Osteoblast (primary cell): ENCODE measurements around the gene PRCC. TPM values are rescaled to one million over a fixed set of nuclear protein-coding genes. Genes with fewer than 3 reads are reported as not detected.

ENCODE experiments used
- DNase-seq: peaks from one replicate; pipeline ENCODE4 v3.0.0; 2011; ENCODE audit warnings: low spot score, mixed read lengths; ENCODE audit not compliant: insufficient read length; ENCODE audit errors: missing footprints
- H2AFZ ChIP-seq: 2 replicates; pipeline ENCODE4 v1.6.0; 2011; ENCODE audit warnings: mild to moderate bottlenecking, low read length
- H3K27ac ChIP-seq: 2 replicates; pipeline ENCODE4 v1.5.1; 2011; ENCODE audit warnings: mild to moderate bottlenecking, low read depth, low read length, moderate library complexity
- H3K27me3 ChIP-seq: 2 replicates; pipeline ENCODE4 v1.6.0; 2012; ENCODE audit warnings: mild to moderate bottlenecking, control low read depth, inconsistent platforms, low read length, moderate library complexity; ENCODE audit not compliant: insufficient read depth
- H3K36me3 ChIP-seq: 2 replicates; pipeline ENCODE4 v1.5.1; 2011; ENCODE audit warnings: mild to moderate bottlenecking, low read length, control low read depth, moderate library complexity; ENCODE audit not compliant: insufficient read depth
- H3K4me1 ChIP-seq: 2 replicates; pipeline ENCODE4 v1.5.1; 2011; ENCODE audit warnings: mild to moderate bottlenecking, low read length, control low read depth, moderate library complexity; ENCODE audit not compliant: insufficient read depth
- H3K4me2 ChIP-seq: 2 replicates; pipeline ENCODE4 v1.6.0; 2011; ENCODE audit warnings: mild to moderate bottlenecking, low read length; ENCODE audit not compliant: insufficient read depth
- H3K4me3 ChIP-seq: fragments of 200-600 bp; sonication (generic); 3 replicates; pipeline ENCODE4 v1.5.1; 2012; ENCODE audit warnings: mild to moderate bottlenecking, low read length, inconsistent platforms; ENCODE audit not compliant: insufficient read depth
- H3K79me2 ChIP-seq: 2 replicates; pipeline ENCODE4 v1.6.0; 2012; ENCODE audit warnings: mild to moderate bottlenecking, low read length, control low read depth, inconsistent platforms; ENCODE audit not compliant: insufficient read depth
- H3K9me3 ChIP-seq: 2 replicates; pipeline ENCODE4 v1.5.1; 2011; ENCODE audit warnings: low read depth, low read length, control low read depth
- H4K20me1 ChIP-seq: 2 replicates; pipeline ENCODE4 v1.6.0; 2012; ENCODE audit warnings: mild to moderate bottlenecking, low read length, control low read depth; ENCODE audit not compliant: insufficient read depth
- total RNA-seq: library from RNA; depleted of rRNA; stranded (reverse); fragments of >200 nt; gene quantifications from 2 replicates; pipeline ENCODE4 v1.2.3, GENCODE V29; 2012
- TF ChIP-seq, protein P1 (sequence below): IDR thresholded peaks from 2 replicates; pipeline ENCODE4 v1.5.1; 2011; ENCODE audit warnings: mild to moderate bottlenecking, low read depth, low read length, moderate library complexity; ENCODE audit errors: extremely low read depth

Gene PRCC
- total RNA-seq, 1 donor, result 22.8 TPM

DNA sequence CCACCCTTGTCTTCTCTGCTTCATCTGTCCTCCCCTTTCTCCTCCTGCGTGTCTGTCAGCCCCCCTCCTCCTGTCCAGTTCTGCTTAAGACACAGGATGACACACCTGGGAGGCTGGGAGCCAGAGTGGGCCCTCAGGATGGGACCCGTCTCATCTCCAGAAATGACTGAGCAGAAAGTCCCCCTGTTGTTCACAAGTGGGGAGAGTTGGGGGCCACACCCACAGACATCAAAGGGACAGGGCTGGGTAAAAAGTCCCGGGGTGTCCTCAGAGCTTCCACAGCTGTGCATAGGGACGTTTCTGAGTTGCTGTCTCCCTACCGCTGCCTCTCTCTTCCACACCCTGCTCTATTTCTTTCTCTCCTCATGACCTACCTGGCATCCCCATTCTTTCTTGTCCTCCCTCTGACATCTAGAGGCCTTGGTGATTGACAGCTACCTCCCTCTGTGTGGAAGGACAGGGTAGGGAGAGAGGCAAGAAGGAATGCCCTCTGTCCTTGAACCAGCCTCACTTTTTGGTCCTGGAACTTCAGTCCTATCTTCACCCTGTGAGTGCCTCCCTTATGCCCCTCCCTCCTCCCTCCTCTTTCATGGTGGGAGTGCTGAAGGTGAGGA is 68.8 kb downstream of the PRCC start:
- Histone ChIP-seq H4K20me1 (no peaks in the 10 kb centered on the region), H3K27ac (no peak overlapping the region), H3K36me3 (no peaks in the 10 kb centered on the region), H3K79me2 (no peaks in the 10 kb centered on the region), H3K27me3 (peaks cover 40% of the 10 kb centered on the region), H3K9me3 (no peaks in the 10 kb centered on the region), H3K4me1 (no peaks in the 10 kb centered on the region), H3K4me2 (no peak overlapping the region), H2AFZ (no peak overlapping the region), H3K4me3 (no peak overlapping the region)
- TF ChIP-seq, protein P1, sequence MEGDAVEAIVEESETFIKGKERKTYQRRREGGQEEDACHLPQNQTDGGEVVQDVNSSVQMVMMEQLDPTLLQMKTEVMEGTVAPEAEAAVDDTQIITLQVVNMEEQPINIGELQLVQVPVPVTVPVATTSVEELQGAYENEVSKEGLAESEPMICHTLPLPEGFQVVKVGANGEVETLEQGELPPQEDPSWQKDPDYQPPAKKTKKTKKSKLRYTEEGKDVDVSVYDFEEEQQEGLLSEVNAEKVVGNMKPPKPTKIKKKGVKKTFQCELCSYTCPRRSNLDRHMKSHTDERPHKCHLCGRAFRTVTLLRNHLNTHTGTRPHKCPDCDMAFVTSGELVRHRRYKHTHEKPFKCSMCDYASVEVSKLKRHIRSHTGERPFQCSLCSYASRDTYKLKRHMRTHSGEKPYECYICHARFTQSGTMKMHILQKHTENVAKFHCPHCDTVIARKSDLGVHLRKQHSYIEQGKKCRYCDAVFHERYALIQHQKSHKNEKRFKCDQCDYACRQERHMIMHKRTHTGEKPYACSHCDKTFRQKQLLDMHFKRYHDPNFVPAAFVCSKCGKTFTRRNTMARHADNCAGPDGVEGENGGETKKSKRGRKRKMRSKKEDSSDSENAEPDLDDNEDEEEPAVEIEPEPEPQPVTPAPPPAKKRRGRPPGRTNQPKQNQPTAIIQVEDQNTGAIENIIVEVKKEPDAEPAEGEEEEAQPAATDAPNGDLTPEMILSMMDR, result no peak
- no peak for DNase-seq

DNA sequence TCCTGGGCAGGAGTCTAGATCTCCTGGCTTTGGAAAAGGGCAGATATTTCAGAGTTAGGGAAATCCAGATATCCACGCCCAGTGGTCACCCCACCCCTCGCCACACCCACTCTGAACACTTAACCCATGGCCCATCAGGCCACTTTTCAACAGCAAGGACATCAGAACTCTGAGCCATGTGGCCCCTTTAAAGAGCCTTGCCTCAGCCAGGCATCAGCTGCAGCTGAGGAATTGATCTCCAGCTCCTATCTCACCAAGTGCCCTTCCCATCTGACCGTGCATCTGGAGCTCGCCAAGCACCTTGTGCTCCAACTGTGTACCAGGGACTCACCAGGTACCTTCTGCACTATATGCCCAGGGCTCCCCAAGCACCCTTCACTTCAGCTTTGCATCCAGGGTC is 69.6 kb downstream of the PRCC start:
- Histone ChIP-seq H3K36me3 (no peaks in the 10 kb centered on the region), H3K4me3 (no peak overlapping the region), H3K9me3 (no peaks in the 10 kb centered on the region), H3K27me3 (peaks cover 34% of the 10 kb centered on the region), H3K4me2 (no peak overlapping the region), H3K27ac (no peak overlapping the region), H3K4me1 (no peaks in the 10 kb centered on the region), H4K20me1 (no peaks in the 10 kb centered on the region), H3K79me2 (no peaks in the 10 kb centered on the region), H2AFZ (no peak overlapping the region)
- DNase-seq, result peak; percentile 60
- TF ChIP-seq, protein P1, result no peak

DNA sequence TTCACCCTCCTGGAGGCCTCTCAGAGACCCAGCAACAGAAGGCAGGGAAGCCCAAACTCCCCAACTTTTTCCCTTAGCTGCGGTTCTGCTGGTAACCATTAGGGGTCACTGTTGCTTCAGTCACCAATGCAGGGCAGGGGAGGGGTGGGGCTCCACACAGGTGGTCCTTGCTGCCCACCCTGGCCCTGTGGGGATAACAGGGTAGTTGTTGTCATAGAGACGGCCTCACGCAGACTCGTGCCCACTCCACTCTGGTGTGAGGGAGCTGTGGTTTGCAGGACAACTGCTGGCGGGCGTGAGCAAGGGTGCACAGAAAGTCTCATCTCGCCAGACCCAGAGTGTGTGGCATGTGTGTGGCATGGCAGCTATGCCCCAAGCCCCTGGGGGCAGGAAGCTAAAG is 71.6 kb downstream of the PRCC start:
- TF ChIP-seq, protein P1, result peak; percentile 82
- Histone ChIP-seq H3K27me3 (peaks cover 23% of the 10 kb centered on the region), H4K20me1 (no peaks in the 10 kb centered on the region)

DNA sequence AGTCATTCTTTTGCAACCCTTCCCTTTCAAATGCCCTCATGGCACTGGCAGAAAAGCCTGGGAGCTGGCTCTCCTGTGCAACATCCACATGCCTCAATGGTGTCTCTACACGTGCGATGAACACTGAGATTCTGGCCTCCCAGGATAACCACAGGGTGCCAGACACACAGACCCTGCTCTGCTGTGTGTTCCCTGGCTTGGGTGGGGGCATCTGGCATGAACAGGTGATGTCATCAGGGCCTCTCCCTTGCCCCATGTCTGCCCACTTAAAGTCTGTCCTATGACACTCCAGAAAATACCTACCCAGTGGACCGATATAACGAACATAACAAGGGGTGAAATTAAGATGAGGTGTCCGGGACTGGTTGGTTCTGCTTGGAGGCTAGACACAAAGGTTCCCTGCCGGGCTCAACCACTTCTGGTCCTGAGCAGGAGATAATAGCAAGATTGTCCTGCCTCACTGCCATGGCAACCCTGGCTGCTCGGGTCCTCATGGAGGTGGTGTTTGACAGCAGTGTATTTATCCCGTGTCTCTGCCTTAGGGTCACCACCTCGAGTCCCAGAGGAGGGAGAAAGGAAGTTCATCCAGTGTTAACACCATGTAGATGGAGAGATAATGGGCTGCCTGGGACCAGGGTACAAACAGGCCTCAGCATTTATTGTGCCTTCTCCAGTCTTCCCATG is 72.2 kb downstream of the PRCC start:
- Histone ChIP-seq H3K4me2 (no peak overlapping the region), H4K20me1 (no peaks in the 10 kb centered on the region), H3K4me1 (no peaks in the 10 kb centered on the region), H3K4me3 (no peak overlapping the region), H3K27ac (no peak overlapping the region), H3K79me2 (no peaks in the 10 kb centered on the region), H3K36me3 (no peaks in the 10 kb centered on the region), H2AFZ (no peak overlapping the region), H3K9me3 (no peaks in the 10 kb centered on the region), H3K27me3 (peaks cover 23% of the 10 kb centered on the region)
- TF ChIP-seq, protein P1, result no peak
- DNase-seq, result peak; percentile 44

More for the DNA sequence above, 71.6 kb downstream of the PRCC start:
- H3K4me3 ChIP-seq, result no peak overlapping the region
- no peak overlapping the region for H2AFZ ChIP-seq
- no peak overlapping the region for H3K27ac ChIP-seq
- DNase-seq, result peak; percentile 95
- no peaks in the 10 kb centered on the region for H3K79me2 ChIP-seq
- no peaks in the 10 kb centered on the region for H3K9me3 ChIP-seq
- no peaks in the 10 kb centered on the region for H3K36me3 ChIP-seq
- H3K4me1 ChIP-seq, result no peaks in the 10 kb centered on the region
- no peak overlapping the region for H3K4me2 ChIP-seq
